RWPE2 (cell line): ENCODE results near the gene BATF3.

Experiments used
- ATAC-seq: fragments of 200-7000 bp; cut with Tn5 transposase; 3 replicates; pipeline ENCODE4 v1.9.1; 2021; ENCODE audit warnings: low read depth
- DNase-seq: peaks from one replicate; pipeline ENCODE4 v3.0.0-alpha.2; 2020; ENCODE audit warnings: low spot score
- H3K27ac ChIP-seq: fragments of 450-650 bp; 2 replicates; pipeline ENCODE4 v1.5.1; 2017; ENCODE audit warnings: mild to moderate bottlenecking; ENCODE audit not compliant: poor library complexity, severe bottlenecking
- H3K27me3 ChIP-seq: fragments of 250-450 bp; sonication (Bioruptor Pico); 2 replicates; pipeline ENCODE4 v1.5.1; 2021; ENCODE audit warnings: mild to moderate bottlenecking, moderate library complexity; ENCODE audit not compliant: insufficient read depth, poor library complexity, severe bottlenecking
- H3K36me3 ChIP-seq: fragments of 250-450 bp; sonication (Bioruptor Pico); 2 replicates; pipeline ENCODE4 v1.5.1; 2020; ENCODE audit warnings: low read depth, mild to moderate bottlenecking, moderate library complexity
- H3K4me1 ChIP-seq: fragments of 250-450 bp; sonication (Bioruptor Pico); 2 replicates; pipeline ENCODE4 v1.5.1; 2021; ENCODE audit warnings: mild to moderate bottlenecking, moderate library complexity; ENCODE audit not compliant: insufficient read depth, poor library complexity, severe bottlenecking
- H3K4me3 ChIP-seq: fragments of 250-450 bp; sonication (Bioruptor Pico); 2 replicates; pipeline ENCODE4 v1.5.1; 2021; ENCODE audit warnings: mild to moderate bottlenecking, moderate library complexity; ENCODE audit not compliant: severe bottlenecking
- H3K9me3 ChIP-seq: fragments of 250-450 bp; sonication (Bioruptor Pico); 2 replicates; pipeline ENCODE4 v1.5.1; 2021; ENCODE audit warnings: mild to moderate bottlenecking, moderate library complexity; ENCODE audit not compliant: severe bottlenecking
- TF ChIP-seq, protein P1 (sequence below): fragments of 450-650 bp; IDR thresholded peaks from one replicate; pipeline ENCODE4 v1.5.1; 2017; ENCODE audit warnings: mild to moderate bottlenecking, moderate library complexity; ENCODE audit not compliant: poor library complexity, severe bottlenecking

The BATF3 gene

GRCh38 chr1:212652609-212653008, 47.0 kb downstream of the BATF3 start:
- H3K9me3 ChIP-seq: no peaks in the 10 kb centered on the region
- no peak overlapping the region for H3K4me3 ChIP-seq
- no peak for ATAC-seq
- no peaks in the 10 kb centered on the region for H3K27me3 ChIP-seq
- H3K4me1 ChIP-seq: no peaks in the 10 kb centered on the region
- H3K36me3 ChIP-seq: no peaks in the 10 kb centered on the region
- TF ChIP-seq, protein P1, sequence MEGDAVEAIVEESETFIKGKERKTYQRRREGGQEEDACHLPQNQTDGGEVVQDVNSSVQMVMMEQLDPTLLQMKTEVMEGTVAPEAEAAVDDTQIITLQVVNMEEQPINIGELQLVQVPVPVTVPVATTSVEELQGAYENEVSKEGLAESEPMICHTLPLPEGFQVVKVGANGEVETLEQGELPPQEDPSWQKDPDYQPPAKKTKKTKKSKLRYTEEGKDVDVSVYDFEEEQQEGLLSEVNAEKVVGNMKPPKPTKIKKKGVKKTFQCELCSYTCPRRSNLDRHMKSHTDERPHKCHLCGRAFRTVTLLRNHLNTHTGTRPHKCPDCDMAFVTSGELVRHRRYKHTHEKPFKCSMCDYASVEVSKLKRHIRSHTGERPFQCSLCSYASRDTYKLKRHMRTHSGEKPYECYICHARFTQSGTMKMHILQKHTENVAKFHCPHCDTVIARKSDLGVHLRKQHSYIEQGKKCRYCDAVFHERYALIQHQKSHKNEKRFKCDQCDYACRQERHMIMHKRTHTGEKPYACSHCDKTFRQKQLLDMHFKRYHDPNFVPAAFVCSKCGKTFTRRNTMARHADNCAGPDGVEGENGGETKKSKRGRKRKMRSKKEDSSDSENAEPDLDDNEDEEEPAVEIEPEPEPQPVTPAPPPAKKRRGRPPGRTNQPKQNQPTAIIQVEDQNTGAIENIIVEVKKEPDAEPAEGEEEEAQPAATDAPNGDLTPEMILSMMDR: no peak
- no peak for DNase-seq
- no peak overlapping the region for H3K27ac ChIP-seq

GRCh38 chr1:212651977-212652376, 47.7 kb downstream of the BATF3 start:
- TF ChIP-seq, protein P1: no peak
- Histone ChIP-seq H3K36me3 (no peaks in the 10 kb centered on the region), H3K4me1 (no peaks in the 10 kb centered on the region), H3K4me3 (no peak overlapping the region), H3K9me3 (no peaks in the 10 kb centered on the region), H3K27ac (no peak overlapping the region), H3K27me3 (no peaks in the 10 kb centered on the region)
- no peak for ATAC-seq
- DNase-seq: no peak

GRCh38 chr1:212651521-212651920, 48.1 kb downstream of the BATF3 start:
- no peaks in the 10 kb centered on the region for H3K9me3 ChIP-seq
- H3K4me1 ChIP-seq: no peaks in the 10 kb centered on the region
- ATAC-seq: no peak
- H3K36me3 ChIP-seq: no peaks in the 10 kb centered on the region
- no peak overlapping the region for H3K27ac ChIP-seq
- no peaks in the 10 kb centered on the region for H3K27me3 ChIP-seq
- H3K4me3 ChIP-seq: no peak overlapping the region
- TF ChIP-seq, protein P1: no peak
- DNase-seq: no peak

- H3K9me3 ChIP-seq: no peaks in the 10 kb centered on the region
- no peak overlapping the region for H3K4me3 ChIP-seq
- H3K36me3 ChIP-seq: no peaks in the 10 kb centered on the region
- no peaks in the 10 kb centered on the region for H3K4me1 ChIP-seq
- ATAC-seq (no peak), DNase-seq (no peak)
- TF ChIP-seq, protein P1: no peak
- H3K27ac ChIP-seq: no peak overlapping the region
- H3K27me3 ChIP-seq: no peaks in the 10 kb centered on the region
Measured at GRCh38 chr1:212650228-212650627, 49.4 kb downstream of the BATF3 start.

DNA sequence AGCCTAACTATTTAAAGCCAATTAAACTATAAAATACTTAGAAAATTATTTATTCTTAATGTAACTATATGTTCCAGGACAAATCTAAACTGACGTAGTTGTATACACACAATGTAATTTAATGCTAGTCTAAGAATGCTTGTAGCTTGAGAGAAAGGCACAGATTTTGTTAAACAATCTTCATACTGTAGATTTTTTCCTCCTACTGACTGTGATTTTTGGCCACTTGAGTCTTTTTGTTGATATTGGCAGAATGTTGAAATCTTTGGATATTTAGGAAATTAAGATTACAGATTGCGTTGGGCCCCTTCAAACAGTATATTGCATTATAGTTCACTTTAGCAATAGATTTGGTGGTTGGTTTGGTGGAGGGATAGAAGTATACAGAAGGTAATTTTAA, 50.6 kb downstream of the BATF3 start:
- DNase-seq: no peak
- TF ChIP-seq, protein P1: no peak

More for the DNA sequence above, 50.6 kb downstream of the BATF3 start:
- ATAC-seq: no peak
- no peak overlapping the region for H3K4me3 ChIP-seq
- H3K27me3 ChIP-seq: no peaks in the 10 kb centered on the region
- H3K9me3 ChIP-seq: no peaks in the 10 kb centered on the region
- no peaks in the 10 kb centered on the region for H3K36me3 ChIP-seq
- no peaks in the 10 kb centered on the region for H3K4me1 ChIP-seq
- no peak overlapping the region for H3K27ac ChIP-seq
